Endothelial cell of umbilical vein (primary cell): ENCODE measurements around the gene GRID1. TPM values are rescaled to one million over a fixed set of nuclear protein-coding genes. Genes with fewer than 3 reads are reported as not detected.

ENCODE experiments used
- BruUV-seq: library from RNA; stranded (reverse); fragments of 400-500 nt; replicated peaks from 2 replicates; lab custom pipeline; 2021; lab: Mats Ljungman, UMichigan
- CTCF ChIA-PET: fragments of 300-600, 350-600 bp; sonication (Branson Sonifier 250); formaldehyde crosslinking; loops from one replicate; lab custom pipeline; 2021; ENCODE audit warnings: antibody characterized with exemption, inconsistent platforms; lab: Charles Lee
- POLR2A ChIA-PET: fragments of 300-600, 350-600 bp; sonication (Branson Sonifier 250); formaldehyde crosslinking; loops from one replicate; lab custom pipeline; 2021; ENCODE audit warnings: antibody characterized with exemption, inconsistent platforms; lab: Charles Lee
- DNase-seq: peaks from one replicate; pipeline ENCODE4 v3.0.0-alpha.2; 2011; ENCODE audit warnings: low read depth, low spot score
- FAIRE-seq: peaks from 2 replicates; lab custom pipeline; 2011; peaks lifted over from hg19 to GRCh38; lab: Jason Lieb, UNC
- H2AFZ ChIP-seq: 2 replicates; pipeline ENCODE4 v1.6.0; 2012; ENCODE audit warnings: low read depth, low read length, control low read depth, inconsistent platforms
- H3K27ac ChIP-seq: 2 replicates; pipeline ENCODE4 v1.5.1; 2011; ENCODE audit warnings: low read depth, mild to moderate bottlenecking, control low read depth, low read length, moderate library complexity; ENCODE audit not compliant: insufficient read depth
- H3K27me3 ChIP-seq, 2 experiments: 2 replicates each; pipeline versions ENCODE4 v1.6.0 to v1.6.1; 2011; ENCODE audit warnings: low read length in 2 of 2, mixed read lengths in 1 of 2; ENCODE audit not compliant: control insufficient read depth in 2 of 2, insufficient read depth in 2 of 2
- H3K36me3 ChIP-seq, 2 experiments: 2 replicates in 1 of 2; 3 replicates in 1 of 2; pipeline ENCODE4 v1.5.1; 2011; ENCODE audit warnings: low read length in 2 of 2, mild to moderate bottlenecking in 1 of 2, moderate library complexity in 1 of 2; ENCODE audit not compliant: control insufficient read depth in 2 of 2, insufficient read depth in 2 of 2; ENCODE audit errors: extremely low read depth in 1 of 2
- H3K4me1 ChIP-seq: 3 replicates; pipeline ENCODE4 v1.5.1; 2011; ENCODE audit warnings: mild to moderate bottlenecking, low read length; ENCODE audit not compliant: control insufficient read depth, insufficient read depth; ENCODE audit errors: extremely low read depth
- H3K4me2 ChIP-seq: 2 replicates; pipeline ENCODE4 v1.6.1; 2011; ENCODE audit warnings: low read length, control low read depth, mixed read lengths; ENCODE audit not compliant: insufficient read depth
- H3K4me3 ChIP-seq, 3 experiments: fragments of 200-600 bp in 1 of 3; sonication (generic), shearing (Covaris generic) in 1 of 3; replicated peaks in 1 of 3; 2 replicates each; pipeline ENCODE4 v1.5.1; 2011 to 2016; ENCODE audit warnings: control low read depth in 3 of 3, low read length in 3 of 3, mild to moderate bottlenecking in 2 of 3, inconsistent platforms in 1 of 3, low read depth in 1 of 3, moderate library complexity in 1 of 3; ENCODE audit not compliant: insufficient read depth in 1 of 3
- H3K79me2 ChIP-seq: 2 replicates; pipeline ENCODE4 v1.6.0; 2012; ENCODE audit warnings: low read length, inconsistent platforms; ENCODE audit not compliant: control insufficient read depth, insufficient read depth
- H3K9ac ChIP-seq: replicated peaks from 2 replicates; pipeline ENCODE3; 2011; ENCODE audit warnings: low read length, control low read depth; ENCODE audit not compliant: insufficient read depth; ENCODE audit errors: extremely low read depth
- H3K9me1 ChIP-seq: replicated peaks from 3 replicates; pipeline ENCODE4 v1.6.0; 2011; ENCODE audit warnings: mild to moderate bottlenecking, low read length; ENCODE audit not compliant: control insufficient read depth, insufficient read depth; ENCODE audit errors: extremely low read depth
- H3K9me3 ChIP-seq: replicated peaks from 2 replicates; pipeline ENCODE4 v1.5.1; 2012; ENCODE audit warnings: low read length, inconsistent platforms; ENCODE audit not compliant: control insufficient read depth, insufficient read depth
- H4K20me1 ChIP-seq: replicated peaks from 2 replicates; pipeline ENCODE3; 2011; ENCODE audit warnings: mild to moderate bottlenecking, low read length; ENCODE audit not compliant: control insufficient read depth, insufficient read depth; ENCODE audit errors: extremely low read depth
- CTCF ChIP-seq, 2 donors: IDR thresholded peaks; 1 replicate in 1 of 2; 2 replicates in 1 of 2; pipeline ENCODE4 v1.5.1; 2011; ENCODE audit warnings: low read length in 2 of 2, mild to moderate bottlenecking in 2 of 2, moderate library complexity in 2 of 2, control low read depth in 1 of 2, inconsistent platforms in 1 of 2, low read depth in 1 of 2; ENCODE audit not compliant: insufficient read depth in 1 of 2; ENCODE audit errors: extremely low read depth in 1 of 2
- EZH2 ChIP-seq: IDR thresholded peaks from 2 replicates; pipeline ENCODE4 v1.6.1; 2012; ENCODE audit warnings: borderline replicate concordance, low read depth, mild to moderate bottlenecking, moderate library complexity, low read length, inconsistent platforms; ENCODE audit not compliant: severe bottlenecking
- FOS ChIP-seq: IDR thresholded peaks from 2 replicates; pipeline ENCODE4 v1.6.1; 2011; ENCODE audit warnings: mild to moderate bottlenecking, low read length, moderate library complexity, borderline replicate concordance; ENCODE audit not compliant: insufficient read depth
- GATA2 ChIP-seq: IDR thresholded peaks from 2 replicates; pipeline ENCODE4 v1.7.0; 2011; ENCODE audit warnings: low read depth, mild to moderate bottlenecking, moderate library complexity, mixed read lengths, low read length; ENCODE audit not compliant: insufficient read length, insufficient read depth
- JUN ChIP-seq: IDR thresholded peaks from 2 replicates; pipeline ENCODE4 v1.6.1; 2011; ENCODE audit warnings: borderline replicate concordance, low read depth; ENCODE audit not compliant: insufficient read length, insufficient read depth
- MAX ChIP-seq: IDR thresholded peaks from 2 replicates; pipeline ENCODE4 v1.6.1; 2011; ENCODE audit not compliant: insufficient read depth, insufficient read length
- MYC ChIP-seq: IDR thresholded peaks from one replicate; pipeline ENCODE4 v1.6.1; 2011; ENCODE audit warnings: mild to moderate bottlenecking, low read depth, low read length
- POLR2A ChIP-seq: IDR thresholded peaks from 2 replicates; pipeline ENCODE4 v1.6.1; 2012; ENCODE audit warnings: low read depth, mild to moderate bottlenecking, control low read depth, low read length
- POLR2AphosphoS5 ChIP-seq: IDR thresholded peaks from 2 replicates; pipeline ENCODE4 v1.6.1; 2012; ENCODE audit warnings: low read depth, mild to moderate bottlenecking, control low read depth, low read length, moderate library complexity; ENCODE audit not compliant: insufficient read depth
- dilution Hi-C: fragments of 300-500 bp; cut with MboI; formaldehyde crosslinking; loops from one replicate; pipeline ENCODE4 v1.15.0; 2019; ENCODE audit warnings: low sequenced_read_pairs; ENCODE audit not compliant: extremely low pct_ligation_motif_present
- intact Hi-C: fragments of 100-400 bp; cut with micrococcal nuclease; formaldehyde crosslinking; loops from one replicate; pipeline ENCODE4 v1.10.0; 2022
- polyA plus RNA-seq, 4 experiments: library from polyadenylated mRNA; depleted of rRNA in 3 of 4; stranded (reverse) in 3 of 4; unstranded in 1 of 4; fragments of >200 nt; gene quantifications; 2 replicates each; pipeline versions ENCODE4 v1.2.1 to v1.2.3, GENCODE V29; 2011 to 2012; ENCODE audit warnings: missing spikeins in 1 of 4
- total RNA-seq: library from RNA; stranded (reverse); gene quantifications from 2 replicates; pipeline ENCODE4 v1.2.3, GENCODE V29; 2021

Gene GRID1
- total and polyA plus RNA-seq, 2 donors (not counting 3 experiments of a cell fraction or from before 2014, with no cell fraction given), result not detected

GRCh38 chr10:86195521-86196157 is 171.0 kb downstream of the GRID1 start:
- Histone ChIP-seq H2AFZ (no peak overlapping the region), H3K9me3 (no peaks in the 10 kb centered on the region), H3K27ac (no peak overlapping the region), H3K9me1 (no peaks in the 10 kb centered on the region), H3K79me2 (no peaks in the 10 kb centered on the region), H3K36me3 (no peaks in the 10 kb centered on the region), H3K4me3 (no peak overlapping the region), H3K4me2 (no peak overlapping the region), H3K9ac (no peak overlapping the region), H4K20me1 (no peaks in the 10 kb centered on the region), H3K27me3 (no peaks in the 10 kb centered on the region), H3K4me1 (no peaks in the 10 kb centered on the region)
- FAIRE-seq (no peak), DNase-seq (no peak)
- TF ChIP-seq MYC (no peak), EZH2 (no peak), JUN (no peak), FOS (no peak), CTCF (IDR thresholded peaks at IDR 0.05; ENCODE audit: extremely low read depth in 1 of 2, insufficient read depth in 1 of 2, low read depth in 1 of 2, low read length in 2 of 2) (no peak), GATA2 (no peak), MAX (no peak), POLR2A (no peak), POLR2AphosphoS5 (no peak)
- no TSS peak for BruUV-seq
- ChIA-PET POLR2A (no interaction called here), CTCF (no interaction called here)
- dilution Hi-C loops (no loop called here), intact Hi-C loops (no loop called here)
